ENCODE measurements around the gene FGD2. TPM values are rescaled to one million over a fixed set of nuclear protein-coding genes. Genes with fewer than 3 reads are reported as not detected.

The FGD2 gene
- total and polyA plus RNA-seq, 9 of the 15 experiments (the other 6 are each of a cell fraction or from before 2014, with no cell fraction given): 0.09 TPM; not detected in 8

DNA sequence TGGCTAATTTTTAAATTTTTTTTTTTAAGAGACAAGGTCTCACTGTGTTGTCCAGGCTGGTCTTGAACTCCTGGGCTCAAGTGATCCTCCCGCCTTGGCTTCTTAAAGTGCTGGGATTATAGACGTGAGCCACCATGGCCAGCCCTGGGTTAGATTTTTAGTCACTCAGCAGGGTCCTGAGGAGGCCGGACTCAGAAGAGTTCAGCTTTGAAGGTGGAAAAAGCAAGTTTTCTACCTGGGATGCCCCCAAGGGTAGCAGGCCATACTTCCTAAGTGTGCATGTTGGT lies 44.2 kb downstream of the FGD2 start (continued):
- TF ChIP-seq, protein P1, sequence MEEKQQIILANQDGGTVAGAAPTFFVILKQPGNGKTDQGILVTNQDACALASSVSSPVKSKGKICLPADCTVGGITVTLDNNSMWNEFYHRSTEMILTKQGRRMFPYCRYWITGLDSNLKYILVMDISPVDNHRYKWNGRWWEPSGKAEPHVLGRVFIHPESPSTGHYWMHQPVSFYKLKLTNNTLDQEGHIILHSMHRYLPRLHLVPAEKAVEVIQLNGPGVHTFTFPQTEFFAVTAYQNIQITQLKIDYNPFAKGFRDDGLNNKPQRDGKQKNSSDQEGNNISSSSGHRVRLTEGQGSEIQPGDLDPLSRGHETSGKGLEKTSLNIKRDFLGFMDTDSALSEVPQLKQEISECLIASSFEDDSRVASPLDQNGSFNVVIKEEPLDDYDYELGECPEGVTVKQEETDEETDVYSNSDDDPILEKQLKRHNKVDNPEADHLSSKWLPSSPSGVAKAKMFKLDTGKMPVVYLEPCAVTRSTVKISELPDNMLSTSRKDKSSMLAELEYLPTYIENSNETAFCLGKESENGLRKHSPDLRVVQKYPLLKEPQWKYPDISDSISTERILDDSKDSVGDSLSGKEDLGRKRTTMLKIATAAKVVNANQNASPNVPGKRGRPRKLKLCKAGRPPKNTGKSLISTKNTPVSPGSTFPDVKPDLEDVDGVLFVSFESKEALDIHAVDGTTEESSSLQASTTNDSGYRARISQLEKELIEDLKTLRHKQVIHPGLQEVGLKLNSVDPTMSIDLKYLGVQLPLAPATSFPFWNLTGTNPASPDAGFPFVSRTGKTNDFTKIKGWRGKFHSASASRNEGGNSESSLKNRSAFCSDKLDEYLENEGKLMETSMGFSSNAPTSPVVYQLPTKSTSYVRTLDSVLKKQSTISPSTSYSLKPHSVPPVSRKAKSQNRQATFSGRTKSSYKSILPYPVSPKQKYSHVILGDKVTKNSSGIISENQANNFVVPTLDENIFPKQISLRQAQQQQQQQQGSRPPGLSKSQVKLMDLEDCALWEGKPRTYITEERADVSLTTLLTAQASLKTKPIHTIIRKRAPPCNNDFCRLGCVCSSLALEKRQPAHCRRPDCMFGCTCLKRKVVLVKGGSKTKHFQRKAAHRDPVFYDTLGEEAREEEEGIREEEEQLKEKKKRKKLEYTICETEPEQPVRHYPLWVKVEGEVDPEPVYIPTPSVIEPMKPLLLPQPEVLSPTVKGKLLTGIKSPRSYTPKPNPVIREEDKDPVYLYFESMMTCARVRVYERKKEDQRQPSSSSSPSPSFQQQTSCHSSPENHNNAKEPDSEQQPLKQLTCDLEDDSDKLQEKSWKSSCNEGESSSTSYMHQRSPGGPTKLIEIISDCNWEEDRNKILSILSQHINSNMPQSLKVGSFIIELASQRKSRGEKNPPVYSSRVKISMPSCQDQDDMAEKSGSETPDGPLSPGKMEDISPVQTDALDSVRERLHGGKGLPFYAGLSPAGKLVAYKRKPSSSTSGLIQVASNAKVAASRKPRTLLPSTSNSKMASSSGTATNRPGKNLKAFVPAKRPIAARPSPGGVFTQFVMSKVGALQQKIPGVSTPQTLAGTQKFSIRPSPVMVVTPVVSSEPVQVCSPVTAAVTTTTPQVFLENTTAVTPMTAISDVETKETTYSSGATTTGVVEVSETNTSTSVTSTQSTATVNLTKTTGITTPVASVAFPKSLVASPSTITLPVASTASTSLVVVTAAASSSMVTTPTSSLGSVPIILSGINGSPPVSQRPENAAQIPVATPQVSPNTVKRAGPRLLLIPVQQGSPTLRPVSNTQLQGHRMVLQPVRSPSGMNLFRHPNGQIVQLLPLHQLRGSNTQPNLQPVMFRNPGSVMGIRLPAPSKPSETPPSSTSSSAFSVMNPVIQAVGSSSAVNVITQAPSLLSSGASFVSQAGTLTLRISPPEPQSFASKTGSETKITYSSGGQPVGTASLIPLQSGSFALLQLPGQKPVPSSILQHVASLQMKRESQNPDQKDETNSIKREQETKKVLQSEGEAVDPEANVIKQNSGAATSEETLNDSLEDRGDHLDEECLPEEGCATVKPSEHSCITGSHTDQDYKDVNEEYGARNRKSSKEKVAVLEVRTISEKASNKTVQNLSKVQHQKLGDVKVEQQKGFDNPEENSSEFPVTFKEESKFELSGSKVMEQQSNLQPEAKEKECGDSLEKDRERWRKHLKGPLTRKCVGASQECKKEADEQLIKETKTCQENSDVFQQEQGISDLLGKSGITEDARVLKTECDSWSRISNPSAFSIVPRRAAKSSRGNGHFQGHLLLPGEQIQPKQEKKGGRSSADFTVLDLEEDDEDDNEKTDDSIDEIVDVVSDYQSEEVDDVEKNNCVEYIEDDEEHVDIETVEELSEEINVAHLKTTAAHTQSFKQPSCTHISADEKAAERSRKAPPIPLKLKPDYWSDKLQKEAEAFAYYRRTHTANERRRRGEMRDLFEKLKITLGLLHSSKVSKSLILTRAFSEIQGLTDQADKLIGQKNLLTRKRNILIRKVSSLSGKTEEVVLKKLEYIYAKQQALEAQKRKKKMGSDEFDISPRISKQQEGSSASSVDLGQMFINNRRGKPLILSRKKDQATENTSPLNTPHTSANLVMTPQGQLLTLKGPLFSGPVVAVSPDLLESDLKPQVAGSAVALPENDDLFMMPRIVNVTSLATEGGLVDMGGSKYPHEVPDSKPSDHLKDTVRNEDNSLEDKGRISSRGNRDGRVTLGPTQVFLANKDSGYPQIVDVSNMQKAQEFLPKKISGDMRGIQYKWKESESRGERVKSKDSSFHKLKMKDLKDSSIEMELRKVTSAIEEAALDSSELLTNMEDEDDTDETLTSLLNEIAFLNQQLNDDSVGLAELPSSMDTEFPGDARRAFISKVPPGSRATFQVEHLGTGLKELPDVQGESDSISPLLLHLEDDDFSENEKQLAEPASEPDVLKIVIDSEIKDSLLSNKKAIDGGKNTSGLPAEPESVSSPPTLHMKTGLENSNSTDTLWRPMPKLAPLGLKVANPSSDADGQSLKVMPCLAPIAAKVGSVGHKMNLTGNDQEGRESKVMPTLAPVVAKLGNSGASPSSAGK (IDR thresholded peaks at IDR 0.05): peak; percentile 33; the same call in 1 of the 2 replicates
- TF ChIP-seq ZBTB8A (IDR thresholded peaks at IDR 0.05; ENCODE audit: partially characterized antibody) (no peak), ESRRA (IDR thresholded peaks at IDR 0.05; ENCODE audit: borderline replicate concordance, low read depth) (no peak), KDM1A (IDR thresholded peaks at IDR 0.05) (peak in 1 of 2 experiments; percentile 3; a peak in 1 of 4 replicates), YY1 (IDR thresholded peaks at IDR 0.05; ENCODE audit: borderline replicate concordance in 1 of 3, control insufficient read depth in 1 of 3, extremely low read depth in 1 of 3, insufficient read depth in 3 of 3, insufficient read length in 1 of 3, insufficient replicate concordance in 2 of 3, low read depth in 1 of 3, low read length in 2 of 3) (no peak), HDGF (IDR thresholded peaks at IDR 0.05) (no peak), MBD2 (IDR thresholded peaks at IDR 0.05; ENCODE audit: borderline replicate concordance, low read depth) (no peak), PML (IDR thresholded peaks at IDR 0.05; ENCODE audit: low read length) (no peak), DMBX1 (CRISPR knock-in tag; IDR thresholded peaks at IDR 0.05; ENCODE audit: borderline replicate concordance) (no peak), ZNF324 (CRISPR knock-in tag; IDR thresholded peaks at IDR 0.05) (no peak), GATAD2A (IDR thresholded peaks at IDR 0.05) (peak; percentile 4; the same call in 1 of the 2 replicates)
